ENCODE data around the gene ARVCF.

ARVCF gene

DNA sequence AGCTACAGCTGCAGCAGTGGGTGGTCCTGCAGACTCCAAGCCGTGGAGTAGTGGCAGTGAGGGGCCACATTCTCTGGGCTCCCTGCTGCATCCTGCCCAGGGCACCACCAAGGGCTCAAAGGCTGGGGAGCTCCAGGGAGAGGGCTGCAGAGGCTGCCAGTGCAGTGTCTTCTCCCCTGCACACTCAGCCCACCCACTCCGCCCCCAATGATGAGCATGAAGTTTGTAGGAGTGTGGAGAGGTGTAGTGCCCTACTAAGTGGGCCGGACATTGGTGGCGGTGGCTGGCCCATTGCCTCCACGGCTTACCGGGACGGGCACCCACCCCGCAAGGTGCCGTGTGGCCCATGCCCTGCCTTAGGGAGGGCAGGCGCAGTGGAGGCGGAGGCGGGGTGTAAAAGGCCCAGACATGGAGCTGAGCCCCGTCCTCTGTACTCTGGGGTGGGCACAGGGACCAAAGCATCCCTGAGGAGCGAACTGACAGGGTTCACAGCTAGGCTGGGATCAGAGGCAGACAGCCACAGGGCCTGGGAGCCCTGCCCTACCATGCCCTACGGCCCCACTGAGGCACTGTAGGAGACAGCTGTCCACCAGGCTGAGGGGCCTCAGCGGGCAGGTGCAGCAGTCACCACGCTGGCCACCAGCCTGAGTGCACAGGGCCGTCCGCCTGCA, 18.9 kb downstream of the ARVCF start:
- no peak for DNase-seq

DNA sequence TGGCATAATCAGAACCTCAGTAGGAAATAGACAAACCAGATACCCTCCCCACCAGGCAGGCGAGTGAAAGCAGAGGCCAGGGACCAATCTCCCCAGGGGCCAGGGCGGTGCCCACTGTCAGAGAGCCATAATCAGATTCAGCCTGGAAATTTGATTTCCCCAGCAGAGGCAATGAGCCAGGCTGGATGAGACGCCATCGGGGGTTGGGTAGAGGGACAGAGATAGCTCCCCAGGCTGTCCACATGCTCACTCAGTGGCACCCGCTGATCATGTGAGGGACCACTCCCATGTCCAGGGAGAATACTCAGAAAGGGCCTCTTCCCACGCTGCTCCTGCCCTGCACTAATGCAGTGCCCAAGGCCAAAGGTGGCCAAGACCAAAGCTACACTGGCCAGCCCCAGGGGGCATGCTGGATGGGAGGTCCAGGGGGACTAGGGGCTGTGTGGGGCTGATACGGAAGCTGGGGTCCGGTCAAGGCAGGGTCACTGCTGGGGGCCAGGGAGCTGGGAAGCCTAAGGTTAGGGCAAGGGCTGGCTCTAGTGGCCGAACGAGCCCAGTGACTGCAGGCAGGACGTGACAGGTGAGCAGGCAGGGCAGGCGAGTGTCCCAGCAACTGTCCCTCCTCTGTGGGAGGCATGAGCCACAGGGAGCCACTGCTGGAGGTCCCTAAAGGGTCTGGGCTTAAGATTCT, 19.8 kb downstream of the ARVCF start:
- no peak for DNase-seq

DNA sequence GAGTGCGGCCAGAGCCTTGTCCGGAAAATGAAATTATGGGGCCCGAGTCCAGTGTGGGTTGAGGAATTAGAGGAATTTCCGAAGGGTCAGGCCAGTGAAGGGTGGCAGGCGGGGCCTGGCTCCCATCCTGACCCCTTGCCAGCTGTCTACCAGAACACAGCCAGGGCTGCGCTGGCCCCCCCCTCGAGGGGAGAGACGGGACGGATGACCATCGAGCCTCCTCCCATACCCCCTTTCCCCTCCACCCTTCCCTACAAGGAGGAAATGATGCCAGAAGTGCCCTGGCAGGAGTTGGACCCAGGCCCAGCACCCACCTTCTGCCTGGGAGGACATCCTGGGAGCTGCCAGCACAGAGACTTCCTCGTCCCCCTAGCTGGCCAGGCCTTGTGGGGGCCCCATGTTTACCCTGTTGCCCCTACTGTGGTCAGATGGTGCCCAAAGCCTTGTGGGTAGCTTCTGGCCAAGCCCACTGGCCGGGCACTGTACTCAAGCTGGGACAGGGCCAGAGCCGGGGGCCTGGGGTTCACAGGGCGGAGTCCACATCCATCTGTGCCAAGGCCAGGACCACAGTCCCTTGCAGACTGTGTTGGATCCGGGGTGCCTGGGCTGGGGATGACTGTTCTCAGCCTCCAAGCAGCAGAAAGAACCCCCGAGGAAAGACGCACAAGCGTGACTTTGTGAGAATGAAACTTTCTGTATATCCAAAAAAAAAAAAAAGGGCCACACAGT, 20.8 kb downstream of the ARVCF start:
- DNase-seq: no peak

- DNase-seq: no peak
Observed at GRCh38 chr22:19994851-19995610, 21.6 kb downstream of the ARVCF start.

DNA sequence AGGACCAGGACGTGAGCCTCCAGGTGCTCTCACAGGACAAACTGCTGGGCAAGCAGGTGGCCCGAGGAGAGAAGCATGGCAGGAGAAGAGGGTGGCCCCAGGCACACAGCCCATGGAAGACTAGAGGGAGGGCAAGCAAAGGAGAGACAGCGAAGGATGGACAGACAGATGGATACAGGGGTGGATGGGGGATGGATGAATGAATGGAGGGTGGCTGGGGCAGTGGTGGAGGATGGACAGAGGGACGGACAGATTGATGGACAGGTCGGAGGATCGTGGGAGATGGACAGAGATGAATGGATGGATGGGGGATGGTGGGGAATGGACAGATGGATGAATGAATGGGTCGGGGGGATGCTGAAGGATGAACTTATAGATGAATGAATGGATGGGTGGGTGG, 22.7 kb downstream of the ARVCF start:
- DNase-seq: no peak

- no peak for DNase-seq
Observed at GRCh38 chr22:19992921-19993355, 23.7 kb downstream of the ARVCF start.

- DNase-seq: no peak
Observed at GRCh38 chr22:19992481-19992911, 24.1 kb downstream of the ARVCF start.

- no peak for DNase-seq
Observed at GRCh38 chr22:19991645-19992451, 24.8 kb downstream of the ARVCF start.

- DNase-seq: no peak
Observed at GRCh38 chr22:19991395-19991644, 25.3 kb downstream of the ARVCF start.

GRCh38 chr22:19990609-19991394, 25.8 kb downstream of the ARVCF start:
- DNase-seq: no peak

GRCh38 chr22:19990188-19990587, 26.4 kb downstream of the ARVCF start:
- no peak for DNase-seq

DNA sequence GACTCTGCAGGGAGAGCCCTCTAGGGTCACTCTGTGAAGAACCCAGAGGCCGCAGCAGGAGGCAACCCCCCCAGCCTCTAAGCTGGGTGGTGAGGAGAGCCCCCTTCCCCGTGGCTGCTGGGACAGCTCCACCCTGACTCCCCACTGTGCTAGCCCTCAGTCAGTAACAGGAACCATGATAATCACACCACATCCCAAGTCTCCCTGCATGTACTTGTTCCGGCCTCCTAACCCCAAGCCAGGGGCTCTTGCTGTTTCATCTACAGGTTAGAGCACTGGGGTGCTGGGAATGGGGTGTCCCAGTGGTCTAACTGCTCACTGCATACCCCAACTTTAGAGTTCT, 26.9 kb downstream of the ARVCF start:
- DNase-seq: no peak

GRCh38 chr22:19988965-19989724, 27.5 kb downstream of the ARVCF start:
- no peak for DNase-seq

DNA sequence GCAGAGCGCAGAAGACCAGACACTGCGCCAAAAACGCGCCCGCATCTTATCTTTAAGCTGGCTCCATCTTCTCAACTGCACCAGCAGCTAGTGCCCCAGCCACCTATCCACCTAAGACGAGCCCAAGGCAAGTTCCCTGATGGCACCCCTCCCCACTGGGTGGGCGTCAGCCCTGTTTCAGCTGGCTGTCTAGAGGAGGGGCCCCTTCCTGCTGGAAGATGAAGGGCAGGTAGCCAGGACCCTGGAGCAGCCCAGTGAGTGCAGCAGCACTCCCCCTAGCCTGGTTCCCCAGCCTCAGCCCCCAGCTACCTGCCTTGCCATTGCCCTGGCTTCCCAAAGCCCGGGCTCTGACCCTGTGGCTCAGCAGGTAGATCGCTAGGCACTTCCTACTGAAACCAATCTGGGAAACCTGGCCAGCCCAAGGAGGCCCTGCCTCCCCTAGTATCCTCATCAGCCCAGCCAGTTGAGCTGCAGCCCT, 28.3 kb downstream of the ARVCF start:
- no peak for DNase-seq

- no peak for DNase-seq
Observed at GRCh38 chr22:19987394-19988306, 29.0 kb downstream of the ARVCF start.

DNA sequence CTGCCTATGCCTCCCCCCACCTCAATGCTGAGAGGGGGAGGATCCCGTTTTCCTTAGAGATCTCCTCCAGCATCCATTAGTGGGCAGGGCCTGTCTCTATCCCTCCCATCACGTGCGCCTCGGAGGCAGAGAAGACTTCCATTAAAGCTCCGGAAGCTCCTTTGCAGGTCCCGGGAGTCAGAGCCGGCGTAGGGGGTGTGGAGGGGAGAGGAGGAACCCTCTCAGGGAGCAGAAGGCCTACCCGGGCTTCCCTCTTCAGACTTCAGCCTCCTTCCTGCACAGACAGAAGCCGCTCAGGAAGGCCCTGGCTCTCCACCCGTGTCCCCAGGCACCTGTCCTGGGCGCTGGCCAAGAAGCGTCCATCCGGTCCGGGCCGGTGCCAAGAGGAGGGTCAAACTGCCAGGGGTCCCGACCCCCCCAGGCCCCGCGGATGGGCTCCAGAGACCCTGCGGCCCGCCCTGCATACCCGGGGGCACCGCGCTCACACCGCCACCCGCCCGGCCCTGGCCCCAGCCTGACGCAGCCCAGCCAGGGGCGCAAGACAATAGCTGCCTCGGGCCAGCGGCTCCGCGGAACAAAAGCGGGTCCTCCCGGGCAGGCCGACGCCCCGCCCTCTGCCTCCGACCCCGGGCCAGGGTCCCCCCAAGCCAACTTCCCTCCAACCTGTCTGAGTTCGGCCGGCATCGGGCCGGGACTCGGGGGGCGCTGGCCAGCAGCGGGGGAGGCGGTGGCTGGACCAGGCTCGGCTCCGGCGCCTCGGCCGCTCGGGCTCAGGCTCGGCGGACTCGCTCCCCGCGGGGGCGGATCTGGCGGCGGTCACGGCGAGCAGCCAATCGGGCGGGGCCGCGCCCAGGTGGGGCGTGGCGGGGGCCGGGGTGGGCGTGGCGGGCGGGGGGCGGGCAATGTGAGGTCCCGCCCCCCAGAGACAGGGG, 29.9 kb downstream of the ARVCF start:
- DNase-seq: peak; percentile 54

GRCh38 chr22:19986011-19986409, 30.6 kb downstream of the ARVCF start:
- DNase-seq: no peak

Measured in T1000 (cell line).